ENCODE results near the gene ACP7. TPM values are rescaled to one million over a fixed set of nuclear protein-coding genes. Genes with fewer than 3 reads are reported as not detected.

The ACP7 gene
- total RNA-seq, 2 donors from 2014 or later = 0.80 TPM; not detected in 1

DNA sequence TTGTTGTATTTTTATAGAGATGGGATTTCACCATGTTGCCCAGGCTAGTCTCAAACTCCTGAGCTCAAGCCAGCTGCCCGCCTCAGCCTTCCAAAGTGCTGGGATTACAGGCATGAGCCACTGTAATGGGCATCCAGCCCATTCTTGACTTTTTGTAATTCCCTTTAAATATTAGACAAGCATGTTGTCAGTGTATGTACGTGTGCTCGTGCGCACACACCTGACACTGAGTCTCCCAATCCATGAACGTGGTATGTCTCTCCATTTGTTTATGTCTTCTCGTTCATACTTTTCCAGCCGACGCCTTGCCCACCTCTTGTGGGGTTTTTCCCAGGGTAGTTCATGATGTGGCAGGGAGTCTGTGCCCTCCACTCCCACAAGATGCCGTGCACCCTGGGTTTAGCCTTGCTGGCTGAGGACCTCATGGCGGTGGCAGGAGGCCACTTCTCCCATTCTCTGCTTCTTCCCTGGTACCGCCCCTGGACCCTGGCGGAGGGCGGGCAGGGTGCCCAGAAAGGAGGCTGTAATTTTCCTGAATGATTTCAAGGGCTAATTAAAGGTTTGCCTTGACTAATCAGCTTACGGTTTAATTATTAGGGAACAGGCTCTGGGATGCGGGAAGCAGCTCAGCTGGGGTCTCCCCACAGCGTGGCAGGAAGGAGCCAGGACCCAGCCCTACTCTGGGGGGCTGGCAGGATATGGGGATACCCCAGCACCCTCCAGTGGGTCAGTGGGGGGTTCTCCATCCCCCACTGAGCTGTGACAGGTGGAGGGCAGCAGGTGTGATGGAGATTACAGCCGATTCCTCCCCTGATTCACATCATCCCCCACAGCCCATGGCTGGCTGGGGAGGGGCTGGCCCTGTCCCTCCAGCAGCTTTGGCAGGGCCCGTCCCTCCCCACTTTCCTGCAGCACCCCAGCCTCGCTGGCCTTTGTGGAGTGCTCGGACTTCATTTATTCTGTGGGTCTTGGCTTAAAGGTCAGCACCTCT lies 54.3 kb downstream of the ACP7 start:
- no peak for TF ChIP-seq POLR2A (IDR thresholded peaks at IDR 0.05)
- no peak overlapping the region for H3K4me3 ChIP-seq
- intact Hi-C loops (cut with DNase I) = no loop called here
- peak overlapping the region in 1 of 2 donors; percentile 21 for H3K27ac ChIP-seq
- H3K36me3 ChIP-seq = no peaks in the 10 kb centered on the region
- peaks cover 19% of the 10 kb centered on the region for H3K4me1 ChIP-seq (replicated peaks)
- 82% methylated on average over 20 of the region's 20 CpGs for WGBS
- no peak for DNase-seq (ENCODE audit: low spot score)
- no peaks in the 10 kb centered on the region for H3K27me3 ChIP-seq (replicated peaks; ENCODE audit: insufficient read depth)
- no peaks in the 10 kb centered on the region for H3K9me3 ChIP-seq

DNA sequence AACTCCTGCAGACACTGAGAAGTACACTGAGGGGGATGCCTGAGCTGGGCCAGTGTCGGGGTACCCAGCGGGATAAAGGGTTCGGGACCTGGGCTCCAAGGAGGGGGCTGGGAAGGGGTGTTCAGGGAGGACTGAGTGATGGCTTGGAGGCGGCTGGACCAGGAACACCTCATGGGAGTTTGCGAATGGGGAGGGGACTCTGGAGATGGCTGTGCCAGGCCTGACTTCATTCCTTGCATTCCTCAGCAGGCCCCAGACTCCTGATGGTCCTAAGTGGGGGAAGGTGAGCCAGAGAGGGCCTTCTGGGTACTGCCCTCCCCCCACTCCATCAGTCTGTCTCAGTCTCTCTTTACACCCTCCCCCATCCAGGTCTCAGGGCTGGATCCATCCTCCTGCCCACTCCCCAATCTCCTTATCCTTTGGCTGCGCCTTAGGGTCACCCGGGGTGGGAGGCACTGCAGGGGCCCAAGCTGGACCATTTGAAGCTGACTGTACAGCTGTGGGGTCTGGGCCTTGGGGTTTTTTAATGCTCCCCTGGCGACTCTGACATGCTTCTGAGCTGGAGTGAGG lies 55.2 kb downstream of the ACP7 start:
- H3K4me1 ChIP-seq (replicated peaks) = peaks cover 19% of the 10 kb centered on the region
- no peaks in the 10 kb centered on the region for H3K9me3 ChIP-seq
- no peaks in the 10 kb centered on the region for H3K36me3 ChIP-seq
- intact Hi-C loops (cut with DNase I) = no loop called here
- H3K4me3 ChIP-seq = no peak overlapping the region
- H3K27ac ChIP-seq = peak overlapping the region in 1 of 2 donors; percentile 21
- no peak for DNase-seq (ENCODE audit: low spot score)
- H3K27me3 ChIP-seq (replicated peaks; ENCODE audit: insufficient read depth) = no peaks in the 10 kb centered on the region
- TF ChIP-seq, protein P1, sequence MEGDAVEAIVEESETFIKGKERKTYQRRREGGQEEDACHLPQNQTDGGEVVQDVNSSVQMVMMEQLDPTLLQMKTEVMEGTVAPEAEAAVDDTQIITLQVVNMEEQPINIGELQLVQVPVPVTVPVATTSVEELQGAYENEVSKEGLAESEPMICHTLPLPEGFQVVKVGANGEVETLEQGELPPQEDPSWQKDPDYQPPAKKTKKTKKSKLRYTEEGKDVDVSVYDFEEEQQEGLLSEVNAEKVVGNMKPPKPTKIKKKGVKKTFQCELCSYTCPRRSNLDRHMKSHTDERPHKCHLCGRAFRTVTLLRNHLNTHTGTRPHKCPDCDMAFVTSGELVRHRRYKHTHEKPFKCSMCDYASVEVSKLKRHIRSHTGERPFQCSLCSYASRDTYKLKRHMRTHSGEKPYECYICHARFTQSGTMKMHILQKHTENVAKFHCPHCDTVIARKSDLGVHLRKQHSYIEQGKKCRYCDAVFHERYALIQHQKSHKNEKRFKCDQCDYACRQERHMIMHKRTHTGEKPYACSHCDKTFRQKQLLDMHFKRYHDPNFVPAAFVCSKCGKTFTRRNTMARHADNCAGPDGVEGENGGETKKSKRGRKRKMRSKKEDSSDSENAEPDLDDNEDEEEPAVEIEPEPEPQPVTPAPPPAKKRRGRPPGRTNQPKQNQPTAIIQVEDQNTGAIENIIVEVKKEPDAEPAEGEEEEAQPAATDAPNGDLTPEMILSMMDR (IDR thresholded peaks at IDR 0.05) = no peak
- TF ChIP-seq POLR2AphosphoS5 (IDR thresholded peaks at IDR 0.05) = no peak
- TF ChIP-seq POLR2A (IDR thresholded peaks at IDR 0.05) = no peak
- 56% methylated on average over 8 of the region's 8 CpGs for WGBS

DNA sequence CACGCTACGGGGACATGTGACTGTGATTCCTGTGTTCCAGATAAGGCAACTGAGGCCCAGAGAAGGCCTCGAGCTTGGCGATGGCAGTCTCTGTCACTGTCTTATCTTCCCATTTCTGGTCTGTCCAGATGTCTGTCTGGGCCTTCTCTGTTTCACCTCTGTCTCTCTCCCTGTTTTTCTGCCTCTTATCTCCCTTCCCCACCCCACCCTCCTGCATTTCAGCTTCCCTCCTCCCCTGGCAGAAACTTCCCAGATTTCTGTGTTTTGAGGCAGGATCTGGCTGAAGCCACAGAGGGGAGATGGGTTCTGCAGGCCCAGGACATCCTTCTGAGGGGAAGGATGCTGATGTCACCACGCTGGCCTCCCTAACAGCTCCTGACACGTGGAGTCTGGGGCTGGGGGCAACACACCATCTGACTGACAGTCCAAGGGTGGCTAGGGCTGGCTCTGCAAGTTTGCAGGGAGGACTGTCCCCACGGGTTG lies 55.8 kb downstream of the ACP7 start:
- DNase-seq (ENCODE audit: low spot score) = no peak
- no peaks in the 10 kb centered on the region for H3K9me3 ChIP-seq
- TF ChIP-seq POLR2A (IDR thresholded peaks at IDR 0.05) (no peak), POLR2AphosphoS5 (IDR thresholded peaks at IDR 0.05) (no peak)
- TF ChIP-seq, protein P1 (IDR thresholded peaks at IDR 0.05) = no peak
- H3K4me3 ChIP-seq = no peak overlapping the region
- H3K27me3 ChIP-seq (replicated peaks; ENCODE audit: insufficient read depth) = no peaks in the 10 kb centered on the region
- H3K4me1 ChIP-seq (replicated peaks) = peaks cover 24% of the 10 kb centered on the region
- no peaks in the 10 kb centered on the region for H3K36me3 ChIP-seq
- 55% methylated on average over 7 of the region's 7 CpGs for WGBS
- H3K27ac ChIP-seq = peak overlapping the region in 1 of 2 donors; percentile 21
- intact Hi-C loops (cut with DNase I) = no loop called here

DNA sequence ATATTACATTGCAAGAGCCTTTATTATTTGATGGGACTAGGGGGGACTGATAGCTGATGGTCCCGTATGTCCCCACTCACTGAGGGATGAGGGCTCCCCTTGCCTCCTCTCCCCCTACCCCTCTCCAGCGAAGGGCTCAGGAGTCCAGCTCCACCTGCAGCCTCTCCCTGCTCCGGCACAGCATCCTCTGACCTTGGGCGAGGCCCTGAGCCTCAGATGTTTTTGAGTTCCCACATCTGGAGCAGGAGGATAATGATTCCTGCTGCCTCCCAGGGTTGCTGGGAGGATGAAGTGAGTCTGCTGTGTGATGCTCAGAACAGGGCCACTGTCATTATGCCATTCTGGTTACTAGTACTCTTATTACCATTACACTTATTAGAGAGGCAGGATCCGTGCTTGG lies 56.4 kb downstream of the ACP7 start:
- 86% methylated on average over 5 of the region's 5 CpGs for WGBS
- H3K4me1 ChIP-seq (replicated peaks) = peaks cover 30% of the 10 kb centered on the region
- H3K27ac ChIP-seq = no peak overlapping the region
- intact Hi-C loops (cut with DNase I) = no loop called here
- TF ChIP-seq, protein P1 (IDR thresholded peaks at IDR 0.05) = no peak
- TF ChIP-seq POLR2A (IDR thresholded peaks at IDR 0.05) = no peak
- no peak for TF ChIP-seq POLR2AphosphoS5 (IDR thresholded peaks at IDR 0.05)
- DNase-seq (ENCODE audit: low spot score) = no peak
- no peaks in the 10 kb centered on the region for H3K36me3 ChIP-seq
- no peaks in the 10 kb centered on the region for H3K27me3 ChIP-seq (replicated peaks; ENCODE audit: insufficient read depth)
- no peak overlapping the region for H3K4me3 ChIP-seq
- no peaks in the 10 kb centered on the region for H3K9me3 ChIP-seq

DNA sequence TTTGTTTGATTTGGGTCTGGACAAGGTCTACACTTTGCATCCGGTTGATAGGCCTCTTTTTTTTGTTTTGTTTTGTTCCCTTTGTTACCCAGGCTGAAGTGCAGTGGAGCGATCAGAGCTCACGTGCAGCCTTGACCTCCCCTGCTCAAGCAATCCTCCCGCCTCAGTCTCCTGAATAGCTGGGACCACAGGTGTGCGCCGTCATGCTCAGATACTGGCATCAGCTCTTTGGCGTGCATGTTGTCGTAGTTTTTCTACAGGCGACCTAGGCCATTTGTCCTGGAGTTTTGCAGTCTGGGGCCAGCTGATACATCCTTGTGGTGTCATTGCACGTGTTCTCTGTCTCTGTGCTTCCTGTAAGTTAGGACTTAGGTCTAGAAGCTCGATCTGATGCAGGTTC lies 57.8 kb downstream of the ACP7 start:
- intact Hi-C loops (cut with DNase I) = no loop called here
- 69% methylated on average over 11 of the region's 11 CpGs for WGBS
- H3K27me3 ChIP-seq (replicated peaks; ENCODE audit: insufficient read depth) = no peaks in the 10 kb centered on the region
- no peaks in the 10 kb centered on the region for H3K9me3 ChIP-seq
- H3K4me3 ChIP-seq = no peak overlapping the region
- no peak for DNase-seq (ENCODE audit: low spot score)
- H3K27ac ChIP-seq = no peak overlapping the region
- H3K4me1 ChIP-seq (replicated peaks) = peaks cover 33% of the 10 kb centered on the region
- no peaks in the 10 kb centered on the region for H3K36me3 ChIP-seq
- TF ChIP-seq POLR2AphosphoS5 (IDR thresholded peaks at IDR 0.05) (no peak), POLR2A (IDR thresholded peaks at IDR 0.05) (no peak)
- TF ChIP-seq, protein P1 (IDR thresholded peaks at IDR 0.05) = no peak

Data from prostate gland (tissue), 2 donors.